NCI-H510A treated with DMSO at 0.1 percent for 48 hours (cell line): ENCODE results near the gene MINPP1.
"Not testable (repeated sequence)": the region's sequence is repeated elsewhere in the genome, so short reads cannot be mapped to it uniquely, and the experiment has no call there.

Experiments used
- DNase-seq: peaks from one replicate; lab custom pipeline; 2025; lab: John Stamatoyannopoulos, UW

MINPP1 gene, protein sequence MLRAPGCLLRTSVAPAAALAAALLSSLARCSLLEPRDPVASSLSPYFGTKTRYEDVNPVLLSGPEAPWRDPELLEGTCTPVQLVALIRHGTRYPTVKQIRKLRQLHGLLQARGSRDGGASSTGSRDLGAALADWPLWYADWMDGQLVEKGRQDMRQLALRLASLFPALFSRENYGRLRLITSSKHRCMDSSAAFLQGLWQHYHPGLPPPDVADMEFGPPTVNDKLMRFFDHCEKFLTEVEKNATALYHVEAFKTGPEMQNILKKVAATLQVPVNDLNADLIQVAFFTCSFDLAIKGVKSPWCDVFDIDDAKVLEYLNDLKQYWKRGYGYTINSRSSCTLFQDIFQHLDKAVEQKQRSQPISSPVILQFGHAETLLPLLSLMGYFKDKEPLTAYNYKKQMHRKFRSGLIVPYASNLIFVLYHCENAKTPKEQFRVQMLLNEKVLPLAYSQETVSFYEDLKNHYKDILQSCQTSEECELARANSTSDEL

DNA sequence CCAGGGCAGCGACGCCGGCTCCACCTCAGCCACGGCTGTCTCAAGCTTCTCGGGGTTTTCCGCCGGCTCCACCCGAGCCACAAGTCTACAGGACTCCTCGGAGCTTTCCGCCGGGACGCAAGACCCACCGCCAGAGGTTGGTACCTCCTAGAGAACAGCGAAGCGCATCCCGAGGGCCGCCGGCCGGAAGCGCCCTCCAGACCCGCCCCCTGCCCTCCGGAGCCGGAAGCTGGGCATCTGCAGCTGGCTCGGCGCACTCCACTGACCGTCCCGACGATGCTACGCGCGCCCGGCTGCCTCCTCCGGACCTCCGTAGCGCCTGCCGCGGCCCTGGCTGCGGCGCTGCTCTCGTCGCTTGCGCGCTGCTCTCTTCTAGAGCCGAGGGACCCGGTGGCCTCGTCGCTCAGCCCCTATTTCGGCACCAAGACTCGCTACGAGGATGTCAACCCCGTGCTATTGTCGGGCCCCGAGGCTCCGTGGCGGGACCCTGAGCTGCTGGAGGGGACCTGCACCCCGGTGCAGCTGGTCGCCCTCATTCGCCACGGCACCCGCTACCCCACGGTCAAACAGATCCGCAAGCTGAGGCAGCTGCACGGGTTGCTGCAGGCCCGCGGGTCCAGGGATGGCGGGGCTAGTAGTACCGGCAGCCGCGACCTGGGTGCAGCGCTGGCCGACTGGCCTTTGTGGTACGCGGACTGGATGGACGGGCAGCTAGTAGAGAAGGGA is at the start of gene MINPP1:
Gene MINPP1, plus strand, starts transcription at position 254 of the 726 bp plus-strand sequence. Its CDS starts 23 bp downstream, at position 277.
- peak; percentile 68 for DNase-seq

DNA sequence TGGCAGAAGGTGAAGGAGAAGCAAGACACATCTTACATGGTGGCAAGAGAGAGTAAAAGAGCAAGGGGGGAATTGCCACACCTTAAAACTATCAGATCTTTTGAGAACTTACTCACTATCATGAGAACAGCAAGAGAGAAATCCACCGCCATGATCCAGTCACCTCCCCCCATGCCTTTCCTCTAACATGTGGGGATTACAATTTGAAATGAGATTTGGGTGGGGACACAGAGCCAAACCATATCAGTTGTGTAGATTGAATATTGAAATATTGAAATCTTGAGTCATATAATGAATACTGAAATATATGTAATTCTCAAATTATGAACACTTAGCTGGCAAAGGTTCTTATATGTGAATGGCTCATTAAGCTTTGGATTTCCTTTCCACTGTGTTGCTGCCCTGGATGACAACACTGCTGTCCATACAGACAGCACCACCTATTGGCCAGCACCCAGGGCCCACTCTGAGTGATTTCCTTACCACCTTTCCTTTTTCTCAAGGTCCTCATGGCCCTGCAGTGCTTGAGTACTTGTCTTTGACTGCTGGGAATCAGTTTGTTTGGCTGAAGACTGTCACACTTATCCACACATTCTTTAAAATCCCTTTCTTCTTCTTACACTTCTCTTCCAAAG is 48.0 kb upstream of the MINPP1 start:
- not testable (repeated sequence) for DNase-seq

DNA sequence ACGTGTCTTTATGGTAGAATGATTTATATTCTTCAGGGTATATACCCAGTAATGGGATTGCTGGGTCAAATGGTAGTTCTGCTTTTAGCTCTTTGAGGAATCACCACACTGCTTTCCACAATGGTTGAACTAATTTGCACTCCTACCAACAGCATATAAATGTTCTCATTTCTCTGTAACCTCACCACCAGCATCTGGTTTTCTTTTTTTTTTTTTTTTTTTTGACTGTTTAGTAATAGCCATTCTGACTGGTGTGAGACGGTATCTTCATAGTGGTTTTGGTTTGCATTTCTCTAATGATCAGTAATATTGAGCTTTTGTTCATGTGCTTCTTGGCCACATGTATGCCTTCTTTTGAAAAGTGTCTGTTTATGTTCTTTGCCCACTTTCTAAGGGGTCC is 42.9 kb upstream of the MINPP1 start:
- DNase-seq, result not testable (repeated sequence)

DNA sequence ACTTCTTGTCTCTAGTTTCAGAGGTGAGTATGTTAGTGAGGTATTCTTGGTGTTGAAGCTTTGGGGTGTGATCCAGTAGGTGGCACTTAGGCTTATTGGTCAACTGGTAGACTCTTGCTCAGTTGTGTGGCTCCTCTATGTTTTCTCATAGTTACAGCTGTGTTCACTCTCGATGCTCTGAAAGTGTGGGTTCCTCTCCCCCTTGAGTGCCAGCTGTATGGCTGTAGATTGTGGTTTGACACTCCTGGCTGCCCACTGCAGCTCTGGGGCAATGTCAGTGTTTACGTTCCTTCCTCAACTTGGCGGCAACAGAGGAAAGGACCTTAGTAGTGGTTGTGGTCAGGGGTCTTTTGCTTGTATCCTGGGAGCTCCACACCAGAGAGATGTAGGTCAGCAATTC is 37.8 kb upstream of the MINPP1 start:
- DNase-seq, result not testable (repeated sequence)

DNA sequence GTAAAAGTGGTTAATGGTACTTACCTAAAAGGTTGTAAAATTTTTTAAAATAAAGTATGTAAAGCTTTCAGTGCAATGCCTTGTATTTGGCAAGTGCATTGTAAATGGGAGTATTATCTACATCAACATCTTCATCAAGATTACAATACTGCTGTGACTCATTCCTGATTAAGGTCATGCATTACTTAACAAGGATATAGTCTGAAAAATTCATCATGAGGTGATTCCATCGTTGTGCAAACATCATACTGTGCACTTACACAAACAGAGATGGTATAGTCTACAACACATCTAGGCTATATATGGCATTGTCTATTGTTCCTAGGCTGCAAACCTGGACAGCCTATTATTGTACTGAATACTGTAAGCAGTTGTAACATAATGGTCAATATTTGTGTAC is 16.0 kb upstream of the MINPP1 start:
- DNase-seq, result not testable (repeated sequence)

DNA sequence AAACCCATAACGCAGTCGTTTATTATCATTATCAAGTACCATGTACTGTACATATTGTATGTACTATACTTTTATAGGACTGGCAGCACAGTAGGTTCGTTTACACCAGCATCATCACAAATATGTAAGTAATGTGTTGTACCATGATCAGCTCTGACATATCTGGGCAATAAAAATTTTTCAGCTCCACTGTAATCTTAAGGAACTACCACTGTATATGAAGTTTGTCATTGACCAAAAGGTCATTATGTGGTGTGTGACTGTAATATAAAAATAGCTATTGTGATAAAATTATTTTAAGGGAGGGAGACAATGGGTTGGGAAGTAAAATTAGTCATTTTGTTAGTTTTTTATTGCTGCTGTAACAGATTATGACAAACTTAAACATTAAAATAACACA is 14.4 kb upstream of the MINPP1 start:
- DNase-seq, result not testable (repeated sequence)

DNA sequence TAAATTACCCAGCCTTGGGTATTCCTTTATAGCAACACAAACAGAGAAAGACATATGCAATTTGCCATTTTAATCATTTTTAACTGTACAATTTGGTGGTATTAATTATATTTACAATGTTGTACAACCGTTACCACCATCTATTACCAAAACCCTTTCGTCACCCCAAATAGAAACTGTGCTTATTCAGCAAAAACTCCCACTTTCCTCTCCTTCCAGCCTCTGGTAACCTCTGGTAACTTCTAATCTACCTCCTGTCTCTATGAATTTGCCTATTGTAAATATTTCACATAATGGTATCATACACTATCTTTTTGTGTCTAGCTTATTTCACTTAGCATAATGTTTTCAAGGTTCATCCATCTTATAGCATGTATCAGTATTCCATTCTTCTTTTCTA is 12.2 kb upstream of the MINPP1 start:
- DNase-seq, result not testable (repeated sequence)

DNA sequence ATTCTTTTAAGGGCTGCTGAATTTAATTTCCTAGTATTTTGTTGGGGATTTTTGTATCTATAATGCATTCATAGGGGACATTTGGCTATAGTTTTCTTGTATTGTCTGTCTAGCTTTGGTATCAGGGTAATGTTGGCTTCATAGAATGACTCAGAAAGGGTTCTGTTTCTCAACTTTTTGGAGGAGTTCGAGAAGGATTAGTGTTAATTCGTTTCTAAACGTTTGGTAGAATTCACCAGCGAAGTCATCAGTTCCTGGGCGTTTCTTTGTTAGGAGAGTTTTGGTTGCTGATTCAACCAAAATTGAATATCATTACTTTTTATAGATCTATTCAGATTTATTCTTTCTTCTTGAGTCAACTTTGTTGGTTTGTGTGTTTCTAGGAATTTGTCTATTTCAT is 9.2 kb upstream of the MINPP1 start:
- DNase-seq, result not testable (repeated sequence)

DNA sequence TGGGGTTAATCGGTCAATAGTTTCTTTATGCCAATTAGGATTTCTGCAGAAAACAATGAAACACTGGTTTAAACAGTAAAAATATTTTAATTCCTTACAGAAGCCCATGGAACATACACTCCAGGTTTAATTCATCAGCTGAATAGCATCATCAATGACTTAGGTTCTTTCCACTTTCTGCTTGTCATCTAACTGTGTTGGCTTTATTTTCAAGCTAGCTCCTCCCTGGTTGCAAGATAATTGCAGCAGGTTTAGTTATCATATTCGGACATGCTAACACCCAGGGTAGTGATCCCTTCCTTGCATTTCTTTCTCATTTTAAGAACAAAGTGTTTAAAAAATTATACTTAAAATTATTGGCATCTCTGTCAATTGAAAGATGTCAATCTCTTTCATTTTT is 7.3 kb upstream of the MINPP1 start:
- DNase-seq, result not testable (repeated sequence)

DNA sequence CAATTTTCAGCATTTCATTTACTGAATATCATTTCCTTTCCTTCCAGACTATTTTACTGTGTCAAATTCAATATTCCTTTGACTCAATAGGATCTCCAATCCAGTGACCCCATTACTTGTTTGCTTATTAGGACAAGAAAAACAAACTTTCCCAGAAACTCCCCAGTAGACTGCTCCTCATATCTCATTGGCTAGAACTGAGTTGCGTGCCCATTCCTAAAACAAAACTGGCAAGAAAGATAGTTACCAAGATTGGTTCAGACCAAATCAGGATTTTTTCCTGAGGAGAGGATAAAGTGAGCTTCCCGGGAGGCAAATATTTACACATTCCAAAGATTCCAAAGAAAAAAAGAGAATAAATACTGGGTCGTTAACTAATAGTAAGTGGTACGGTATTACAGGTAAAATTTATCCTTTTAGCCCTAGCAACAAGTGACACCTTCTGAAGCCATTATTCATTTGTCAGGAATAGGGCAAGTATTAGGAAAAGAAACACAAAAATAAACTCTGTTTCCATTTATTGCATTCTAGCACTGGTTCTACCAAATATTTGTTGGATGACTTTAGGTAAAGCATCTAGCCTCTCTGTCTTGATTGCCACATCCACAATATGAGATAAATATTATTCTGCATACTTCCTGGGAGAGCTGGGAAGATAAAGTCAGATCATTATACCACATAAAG is 6.4 kb upstream of the MINPP1 start:
- not testable (repeated sequence) for DNase-seq

DNA sequence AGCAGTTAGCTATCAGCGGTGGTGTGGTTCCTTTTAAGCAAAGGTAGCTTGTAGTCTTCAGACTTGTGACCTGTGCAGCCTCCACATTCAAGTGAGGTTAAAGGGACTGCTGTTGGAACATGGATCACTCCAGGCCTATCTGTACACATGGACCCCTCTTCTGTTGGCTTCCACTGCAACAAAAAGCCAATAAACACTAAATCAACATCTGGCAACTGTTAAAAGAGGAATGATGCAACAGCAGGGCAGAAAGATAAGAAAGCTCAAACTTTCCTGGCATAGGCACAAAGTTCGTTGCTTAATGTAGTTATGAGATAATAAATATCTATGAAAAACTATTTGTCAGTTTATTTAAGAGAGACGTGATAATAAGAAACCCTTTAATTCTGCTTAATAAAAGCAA is 4.0 kb upstream of the MINPP1 start:
- no peak for DNase-seq

DNA sequence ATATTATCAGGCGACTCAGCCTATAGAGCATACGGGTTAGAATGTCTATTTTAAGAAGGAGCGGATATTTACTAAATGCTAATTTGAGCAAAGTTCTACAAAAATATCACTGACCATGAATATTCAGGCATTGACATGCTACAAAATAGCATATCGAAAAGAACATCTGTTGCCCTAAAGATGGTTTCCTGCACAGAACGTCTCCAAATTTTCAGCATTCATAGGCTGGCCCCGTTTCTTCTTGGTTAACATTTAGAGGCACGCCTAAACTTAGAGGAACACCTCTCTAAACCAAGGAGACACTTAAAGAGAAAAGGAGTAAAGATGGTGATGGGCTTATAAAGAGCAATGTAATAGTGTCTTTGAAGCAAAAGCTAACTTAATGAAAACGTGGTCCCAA is 1.3 kb upstream of the MINPP1 start:
- no peak for DNase-seq

DNA sequence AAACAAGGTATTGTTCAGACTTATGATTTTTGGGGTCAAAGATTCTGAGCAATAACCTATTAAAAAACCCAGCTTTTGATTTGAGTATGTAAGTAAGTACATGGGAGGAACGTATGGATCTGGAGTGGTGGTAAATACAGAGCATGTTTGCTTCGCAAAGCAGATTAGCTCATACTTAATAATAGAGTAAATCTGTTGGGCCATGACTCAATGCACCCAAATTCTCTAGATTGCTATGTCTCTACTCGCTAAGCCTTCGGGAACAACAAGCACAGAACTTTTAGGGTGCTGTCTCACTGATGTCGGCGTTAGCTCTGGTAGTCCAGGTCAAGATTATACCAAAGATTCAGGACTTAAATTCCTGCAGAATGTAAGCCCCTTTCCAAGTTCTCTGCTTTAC is 807 bp upstream of the MINPP1 start:
- DNase-seq, result no peak

DNA sequence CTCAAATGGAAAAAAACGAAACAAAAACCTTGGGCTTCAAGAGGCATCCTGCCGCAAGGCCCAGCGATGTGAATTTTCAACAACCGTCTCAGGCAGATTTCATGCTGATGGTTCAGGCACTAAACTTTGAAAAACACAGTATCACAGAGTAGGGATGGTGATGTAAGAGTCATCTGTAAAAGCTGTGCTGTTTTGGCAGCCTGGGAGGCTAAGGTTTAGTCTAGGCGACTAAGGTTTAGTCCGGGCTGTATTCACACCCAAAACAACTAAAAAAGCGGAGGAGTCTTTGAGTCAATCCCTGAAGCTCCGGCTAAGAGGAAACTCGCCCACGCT is 420 bp upstream of the MINPP1 start:
- no peak for DNase-seq

DNA sequence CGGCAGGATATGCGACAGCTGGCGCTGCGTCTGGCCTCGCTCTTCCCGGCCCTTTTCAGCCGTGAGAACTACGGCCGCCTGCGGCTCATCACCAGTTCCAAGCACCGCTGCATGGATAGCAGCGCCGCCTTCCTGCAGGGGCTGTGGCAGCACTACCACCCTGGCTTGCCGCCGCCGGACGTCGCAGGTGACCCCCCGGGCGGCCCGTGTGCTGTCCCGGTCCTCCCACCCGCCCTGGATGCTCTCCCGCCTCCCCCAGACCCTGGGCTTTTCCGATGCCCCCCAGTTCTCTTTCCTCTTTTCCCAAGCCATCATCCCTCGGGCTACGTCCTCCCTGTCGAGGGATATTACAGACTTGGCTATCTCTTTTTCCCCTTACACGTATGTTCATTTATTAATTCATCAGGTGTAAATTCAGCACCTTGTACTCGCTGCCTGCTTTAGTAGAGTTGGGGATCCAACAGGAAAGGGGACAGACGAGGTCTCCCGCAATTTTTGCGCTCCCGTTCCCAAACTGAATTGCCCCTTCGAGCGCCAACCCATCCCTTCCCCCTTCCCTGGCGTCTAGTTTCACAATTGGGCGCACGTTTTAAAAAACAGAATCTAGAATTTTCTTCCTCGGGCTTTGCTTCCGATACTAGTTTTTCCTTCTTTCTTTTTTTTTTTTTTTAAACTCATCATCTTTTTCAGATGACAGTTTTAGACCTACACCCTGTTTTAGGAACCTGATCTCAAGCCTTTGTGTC is 846 bp downstream of the MINPP1 start:
- DNase-seq, result peak; percentile 41

DNA sequence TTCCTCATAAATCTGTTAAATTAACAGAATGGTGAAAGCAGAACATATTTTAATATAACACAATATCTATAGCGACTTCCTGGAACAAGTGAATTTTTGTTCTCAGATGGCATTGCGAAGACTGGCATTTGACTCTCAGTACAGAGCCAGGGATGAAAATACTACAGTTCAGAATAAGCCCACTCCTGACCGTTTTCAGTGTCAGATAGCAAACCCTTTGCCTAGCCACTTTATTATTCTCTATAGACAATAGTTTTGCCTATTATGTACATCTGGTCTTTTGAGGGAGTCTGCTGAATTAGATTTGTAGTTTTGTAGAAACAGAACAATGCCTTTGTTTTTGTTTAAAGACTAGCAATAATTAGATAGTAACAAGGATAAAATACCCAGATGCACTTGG is 2.3 kb downstream of the MINPP1 start:
- DNase-seq, result no peak

DNA sequence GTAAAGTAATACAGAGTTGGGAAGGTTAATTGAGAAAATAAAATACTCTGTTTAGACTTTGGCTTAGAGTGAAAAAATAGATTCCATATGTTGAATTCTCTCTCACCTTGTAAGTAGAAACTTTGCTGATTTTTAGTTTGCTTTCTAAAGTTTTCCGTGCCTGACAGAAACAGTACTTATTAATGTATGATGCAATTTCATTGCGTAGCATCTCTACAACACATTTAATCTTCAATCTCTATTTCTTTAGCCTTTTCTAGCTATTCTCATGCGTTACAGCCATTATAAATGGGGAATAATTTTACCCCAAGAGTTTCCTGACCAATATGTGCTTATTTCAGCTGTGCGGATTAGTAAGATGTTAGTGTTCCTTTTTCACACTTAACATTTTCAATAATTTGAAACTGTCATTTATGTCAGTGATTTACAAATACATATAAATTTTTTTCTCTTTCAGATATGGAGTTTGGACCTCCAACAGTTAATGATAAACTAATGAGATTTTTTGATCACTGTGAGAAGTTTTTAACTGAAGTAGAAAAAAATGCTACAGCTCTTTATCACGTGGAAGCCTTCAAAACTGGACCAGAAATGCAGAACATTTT is 3.3 kb downstream of the MINPP1 start:
- DNase-seq, result no peak

DNA sequence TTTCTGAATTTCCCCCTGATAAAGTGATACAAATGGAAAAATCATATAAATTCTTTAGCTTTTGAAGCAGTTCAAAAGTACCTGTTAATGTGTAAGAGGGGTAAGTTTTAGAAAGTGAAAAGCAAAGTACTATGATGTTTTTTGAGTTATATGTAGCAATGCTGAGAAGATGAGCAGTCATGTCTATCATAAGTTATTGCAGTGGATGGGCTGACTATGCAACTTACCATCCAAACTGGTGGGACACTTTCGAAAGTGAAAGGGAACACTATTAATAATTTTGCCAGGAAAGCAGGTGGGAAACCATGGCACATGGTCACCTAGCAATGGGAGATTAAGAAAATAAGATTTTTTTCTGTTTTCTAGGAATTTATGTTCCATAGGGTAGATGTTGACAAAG is 4.1 kb downstream of the MINPP1 start:
- no peak for DNase-seq

DNA sequence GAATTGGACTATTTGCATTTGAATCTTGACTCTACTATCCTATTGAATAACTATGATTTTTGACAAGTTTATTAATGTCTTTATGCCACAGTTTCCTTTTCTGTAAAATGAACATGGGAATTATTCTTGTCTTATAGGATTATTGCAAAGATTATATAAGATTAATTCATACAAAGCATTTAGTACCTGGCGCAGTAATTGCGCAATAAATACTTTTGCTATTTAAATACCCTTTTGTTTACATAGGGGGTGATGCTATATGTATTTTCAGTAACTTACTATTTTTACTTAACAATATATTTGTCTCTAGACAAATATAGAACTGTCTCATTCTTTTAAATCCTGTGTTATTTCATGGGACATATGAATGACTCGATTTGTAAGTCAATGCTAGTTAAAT is 5.3 kb downstream of the MINPP1 start:
- no peak for DNase-seq

DNA sequence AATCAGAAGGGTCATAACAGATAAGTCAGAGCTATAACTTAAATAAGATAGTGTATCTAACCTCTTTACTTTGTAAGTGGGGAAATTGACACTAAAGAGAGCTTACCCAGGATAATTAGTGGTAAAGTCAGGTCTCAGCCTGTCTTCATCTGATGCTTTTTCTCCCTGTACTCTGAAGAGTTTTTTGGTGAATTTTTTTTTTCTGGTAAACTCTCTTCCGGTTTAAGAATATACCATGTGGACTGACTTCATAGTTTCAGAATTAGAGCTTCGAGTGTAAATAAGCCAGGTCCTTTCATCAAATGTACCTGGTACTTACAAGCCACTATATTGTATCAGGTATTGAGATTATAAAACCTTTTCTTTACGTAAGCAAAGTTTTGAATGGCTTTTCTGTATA is 6.8 kb downstream of the MINPP1 start:
- no peak for DNase-seq

DNA sequence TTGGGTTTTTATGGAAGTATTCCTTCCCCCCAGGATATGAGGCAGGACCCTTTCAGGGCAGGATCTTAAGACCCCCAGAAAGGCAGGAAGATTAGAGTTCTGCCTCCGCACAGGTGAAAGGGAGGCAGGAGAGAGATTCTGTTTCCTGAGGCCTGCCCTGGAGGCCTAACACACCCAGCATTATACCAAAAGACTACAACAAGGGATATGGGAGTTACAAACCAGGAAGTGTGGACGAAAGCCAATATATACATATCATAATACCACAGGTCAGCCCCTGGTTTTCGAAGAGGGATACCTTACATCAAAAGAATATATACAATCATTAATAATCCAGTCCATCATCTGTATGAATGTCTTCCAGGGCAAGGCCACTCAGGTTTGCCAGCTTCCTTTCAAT is 14.2 kb downstream of the MINPP1 start:
- no peak for DNase-seq
